Brain microvascular endothelial cell (primary cell): ENCODE data around the gene XRN1.

ENCODE experiments used
- DNase-seq: peaks from one replicate; pipeline ENCODE4 v3.0.0-alpha.2; 2020
- H3K27ac ChIP-seq: fragments of 250-450 bp; sonication (Bioruptor Pico); 2 replicates; pipeline ENCODE4 v1.5.1; 2020; ENCODE audit warnings: mild to moderate bottlenecking, moderate library complexity
- H3K27me3 ChIP-seq: fragments of 250-450 bp; sonication (Bioruptor Pico); replicated peaks from 2 replicates; pipeline ENCODE4 v1.5.1; 2020; ENCODE audit warnings: mild to moderate bottlenecking
- H3K36me3 ChIP-seq: fragments of 250-450 bp; sonication (Bioruptor Pico); replicated peaks from 2 replicates; pipeline ENCODE4 v1.5.1; 2020; ENCODE audit warnings: mild to moderate bottlenecking
- H3K4me3 ChIP-seq: 2 replicates; pipeline ENCODE4 v1.5.1; 2011; ENCODE audit warnings: low read depth, mild to moderate bottlenecking, control low read depth, low read length, moderate library complexity
- in situ Hi-C: cut with HindIII; loops from 2 replicates; pipeline ENCODE4 v1.10.0; 2017; ENCODE audit warnings: low sequenced_read_pairs, low pct_ligation_motif_present
- TF ChIP-seq, protein P1 (sequence below): IDR thresholded peaks from 2 replicates; pipeline ENCODE4 v1.5.1; 2011; ENCODE audit warnings: low read depth, mild to moderate bottlenecking, moderate library complexity, low read length, control low read depth, inconsistent platforms; ENCODE audit errors: missing control alignments

Gene XRN1

DNA sequence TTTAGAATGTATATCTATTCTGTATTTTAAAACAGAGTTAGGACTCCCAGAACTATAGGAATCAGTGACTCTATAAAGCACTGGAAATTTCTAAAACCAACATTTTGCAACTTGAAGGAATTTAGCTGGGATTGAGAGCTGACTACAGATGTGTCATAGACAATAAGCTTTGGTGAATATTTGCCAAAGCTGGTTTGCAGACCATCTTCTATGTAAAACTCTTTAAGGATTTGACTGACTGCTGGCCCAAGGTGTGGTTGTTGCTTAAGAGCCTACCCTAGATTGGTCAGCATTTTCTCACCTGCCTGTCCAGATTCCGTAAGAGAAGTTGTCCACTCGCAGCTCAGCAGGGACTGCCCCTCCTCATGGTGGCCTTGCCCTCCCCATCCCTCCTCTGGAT is 149.2 kb downstream of the XRN1 start:
- Histone ChIP-seq H3K4me3 (no peak overlapping the region), H3K27me3 (no peaks in the 10 kb centered on the region), H3K27ac (no peak overlapping the region), H3K36me3 (no peaks in the 10 kb centered on the region)
- in situ Hi-C loops, result loop anchor here (25.0 kb wide), 1 partner anchor 161 kb away; the partner anchor contains the start of gene TFDP2
- no peak for DNase-seq
- TF ChIP-seq, protein P1, sequence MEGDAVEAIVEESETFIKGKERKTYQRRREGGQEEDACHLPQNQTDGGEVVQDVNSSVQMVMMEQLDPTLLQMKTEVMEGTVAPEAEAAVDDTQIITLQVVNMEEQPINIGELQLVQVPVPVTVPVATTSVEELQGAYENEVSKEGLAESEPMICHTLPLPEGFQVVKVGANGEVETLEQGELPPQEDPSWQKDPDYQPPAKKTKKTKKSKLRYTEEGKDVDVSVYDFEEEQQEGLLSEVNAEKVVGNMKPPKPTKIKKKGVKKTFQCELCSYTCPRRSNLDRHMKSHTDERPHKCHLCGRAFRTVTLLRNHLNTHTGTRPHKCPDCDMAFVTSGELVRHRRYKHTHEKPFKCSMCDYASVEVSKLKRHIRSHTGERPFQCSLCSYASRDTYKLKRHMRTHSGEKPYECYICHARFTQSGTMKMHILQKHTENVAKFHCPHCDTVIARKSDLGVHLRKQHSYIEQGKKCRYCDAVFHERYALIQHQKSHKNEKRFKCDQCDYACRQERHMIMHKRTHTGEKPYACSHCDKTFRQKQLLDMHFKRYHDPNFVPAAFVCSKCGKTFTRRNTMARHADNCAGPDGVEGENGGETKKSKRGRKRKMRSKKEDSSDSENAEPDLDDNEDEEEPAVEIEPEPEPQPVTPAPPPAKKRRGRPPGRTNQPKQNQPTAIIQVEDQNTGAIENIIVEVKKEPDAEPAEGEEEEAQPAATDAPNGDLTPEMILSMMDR, result no peak

DNA sequence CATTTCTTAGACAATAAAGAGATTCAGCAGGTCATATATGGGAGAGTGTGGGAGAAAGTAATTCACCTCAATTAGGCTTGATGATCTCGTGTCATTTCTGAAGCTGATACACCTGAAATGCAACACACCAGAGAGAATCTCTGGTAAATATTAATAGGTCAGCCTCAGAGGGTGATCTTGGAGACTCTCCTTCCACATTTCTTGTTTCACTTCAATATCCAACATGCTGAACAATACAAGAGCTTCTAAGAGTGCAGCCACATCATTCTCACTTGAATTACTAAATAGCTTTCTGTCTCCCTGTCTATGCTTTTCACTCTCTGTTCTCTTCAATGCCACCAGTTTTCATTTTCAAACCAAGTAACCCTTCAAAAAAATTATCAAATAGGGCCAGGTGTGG is 151.3 kb downstream of the XRN1 start:
- in situ Hi-C loops, result loop anchor here (25.0 kb wide), 1 partner anchor 159 kb away; the partner anchor contains the start of gene TFDP2
- Histone ChIP-seq H3K4me3 (no peak overlapping the region), H3K27me3 (no peaks in the 10 kb centered on the region), H3K27ac (no peak overlapping the region), H3K36me3 (no peaks in the 10 kb centered on the region)
- TF ChIP-seq, protein P1, result no peak
- DNase-seq, result no peak

DNA sequence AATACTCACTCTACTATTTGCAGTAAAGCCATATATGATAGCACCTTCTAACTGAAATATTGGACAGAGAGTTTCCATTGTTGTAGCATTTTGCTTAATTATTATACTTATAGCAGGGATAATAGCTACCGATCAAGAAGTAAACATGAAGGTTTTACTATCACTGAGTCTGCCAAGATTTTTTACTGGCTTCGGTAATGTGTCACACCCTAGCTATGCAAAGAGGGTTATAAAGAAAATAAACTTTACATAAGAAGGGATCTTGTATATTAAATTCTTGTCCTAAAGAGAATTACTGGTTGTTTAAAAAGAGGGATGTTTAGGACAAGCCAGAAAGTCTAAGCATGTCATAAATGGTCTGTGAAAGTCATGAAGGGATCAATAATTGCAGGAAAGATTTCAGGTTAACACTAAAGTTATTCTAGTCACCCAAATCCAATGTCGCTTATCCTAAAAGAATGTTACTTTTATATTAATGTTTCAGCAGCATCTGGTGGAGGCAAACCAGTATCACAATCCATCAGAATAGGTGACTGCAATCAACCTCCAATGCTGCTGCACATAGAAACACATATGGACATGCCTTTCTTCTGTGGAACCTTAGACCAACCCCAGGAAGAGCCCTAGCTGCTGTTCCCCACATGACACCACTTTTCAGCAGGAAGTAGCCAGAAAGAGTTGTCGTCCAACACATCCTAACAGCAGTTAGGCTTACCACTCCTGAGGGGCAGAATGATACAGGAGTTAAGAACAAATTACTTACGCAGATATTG is 159.8 kb downstream of the XRN1 start:
- DNase-seq, result no peak
- Histone ChIP-seq H3K36me3 (no peaks in the 10 kb centered on the region), H3K27ac (no peak overlapping the region), H3K27me3 (no peaks in the 10 kb centered on the region), H3K4me3 (no peak overlapping the region)
- in situ Hi-C loops, result loop anchor here (25.0 kb wide), 1 partner anchor 151 kb away; the partner anchor contains the start of gene TFDP2
- TF ChIP-seq, protein P1, result no peak

DNA sequence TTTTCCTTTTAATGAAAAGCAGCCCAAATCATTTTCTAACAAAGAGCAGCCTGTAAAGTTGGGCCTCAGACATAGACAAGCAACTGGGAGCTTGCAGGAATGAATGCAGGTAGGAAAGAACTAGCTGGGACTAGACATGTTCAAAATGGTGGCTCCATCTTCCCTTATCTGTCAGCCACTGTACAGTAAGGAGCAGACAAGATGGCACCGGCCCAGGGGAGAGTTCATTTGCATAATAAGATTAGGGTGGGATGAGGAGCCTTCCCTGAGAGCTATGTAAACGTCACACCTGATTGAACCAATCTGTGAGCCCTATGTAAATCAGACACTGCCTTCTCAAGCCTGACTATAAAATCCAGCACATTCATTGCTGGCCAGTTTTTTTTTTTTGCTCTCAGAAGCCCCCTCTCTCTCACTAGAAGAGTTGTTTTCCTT is 162.7 kb downstream of the XRN1 start:
- no peak overlapping the region for H3K4me3 ChIP-seq
- H3K36me3 ChIP-seq, result no peaks in the 10 kb centered on the region
- no peak overlapping the region for H3K27ac ChIP-seq
- DNase-seq, result no peak
- in situ Hi-C loops, result loop anchor here (25.0 kb wide), 1 partner anchor 148 kb away; the partner anchor contains the start of gene TFDP2
- no peaks in the 10 kb centered on the region for H3K27me3 ChIP-seq
- TF ChIP-seq, protein P1, result no peak

DNA sequence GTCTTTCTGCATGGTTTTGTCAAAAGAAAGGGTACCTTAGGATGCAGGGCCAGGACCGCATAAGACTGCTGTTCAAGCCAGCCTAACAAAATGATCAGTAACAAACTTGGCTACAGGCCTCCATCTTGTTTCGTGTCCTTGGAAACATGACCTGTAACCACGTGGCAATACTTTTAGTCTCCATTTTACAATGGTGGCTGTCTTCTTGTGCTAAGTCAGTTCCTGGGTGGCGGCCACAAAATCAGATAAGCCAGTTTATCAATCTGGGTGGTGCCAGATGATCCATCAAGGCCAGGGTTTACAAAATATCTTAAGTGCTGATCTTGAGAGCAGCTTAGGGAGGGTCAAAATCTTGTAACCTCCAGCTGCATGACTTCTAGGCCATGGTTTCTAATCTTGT is 165.3 kb downstream of the XRN1 start:
- H3K27ac ChIP-seq, result no peak overlapping the region
- TF ChIP-seq, protein P1, result no peak
- in situ Hi-C loops, result loop anchor here (25.0 kb wide), 1 partner anchor 145 kb away; the partner anchor contains the start of gene TFDP2

DNA sequence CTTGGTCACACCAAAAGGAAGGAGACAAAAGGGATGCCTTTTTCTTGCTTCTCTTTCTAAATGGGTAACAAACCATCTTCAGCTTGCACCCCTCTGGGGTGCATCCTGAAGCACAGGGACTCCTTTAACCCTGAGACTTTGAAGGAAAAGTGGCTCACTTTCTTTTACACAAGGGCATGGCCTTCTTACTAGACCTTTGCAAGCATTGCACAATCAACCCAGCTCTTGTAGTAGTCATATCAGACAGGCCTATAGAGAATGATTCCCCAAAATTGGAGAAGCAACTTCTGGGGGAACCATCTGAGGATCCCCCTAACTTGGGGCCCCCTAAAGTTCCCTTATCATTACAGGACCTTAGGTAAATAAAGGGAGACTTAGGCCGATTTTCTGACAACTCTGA is 166.4 kb downstream of the XRN1 start:
- TF ChIP-seq, protein P1, result no peak
- in situ Hi-C loops, result loop anchor here (25.0 kb wide), 1 partner anchor 144 kb away; the partner anchor contains the start of gene TFDP2
- H3K36me3 ChIP-seq, result no peaks in the 10 kb centered on the region
- H3K27me3 ChIP-seq, result no peaks in the 10 kb centered on the region
- DNase-seq, result no peak
- no peak overlapping the region for H3K4me3 ChIP-seq
- no peak overlapping the region for H3K27ac ChIP-seq

More for the DNA sequence above, 165.3 kb downstream of the XRN1 start:
- Histone ChIP-seq H3K4me3 (no peak overlapping the region), H3K36me3 (no peaks in the 10 kb centered on the region), H3K27me3 (no peaks in the 10 kb centered on the region)
- DNase-seq, result no peak
